8988T (cell line): ENCODE results near the gene LIM2.

ENCODE experiments used
- DNase-seq: peaks from one replicate; pipeline ENCODE4 v3.0.0; 2011

The LIM2 gene

GRCh38 chr19:51394050-51394836, 6.5 kb upstream of the LIM2 start:
- peak; percentile 68 for DNase-seq

GRCh38 chr19:51392701-51393100, 4.9 kb upstream of the LIM2 start:
- no peak for DNase-seq

- no peak for DNase-seq
These were observed 3.4 kb upstream of the LIM2 start for GRCh38 chr19:51391073-51391611.

GRCh38 chr19:51389143-51389542, 1.4 kb upstream of the LIM2 start:
- DNase-seq = no peak

GRCh38 chr19:51386882-51387520, 773 bp downstream of the LIM2 start:
- DNase-seq = no peak

GRCh38 chr19:51382004-51382403, 5.8 kb downstream of the LIM2 start:
- no peak for DNase-seq

- DNase-seq = no peak
These were observed 7.4 kb downstream of the LIM2 start for GRCh38 chr19:51380379-51380778.

GRCh38 chr19:51377422-51377821, 10.4 kb downstream of the LIM2 start:
- DNase-seq = no peak

- DNase-seq = no peak
These were observed 12.1 kb downstream of the LIM2 start for GRCh38 chr19:51375504-51376221.

GRCh38 chr19:51372649-51373504, 14.9 kb downstream of the LIM2 start, which contains the start of gene NKG7:
TSS of gene NKG7 (minus strand) at chr19:51372654. CDS start at chr19:51372535, 119 bp downstream.
- DNase-seq = no peak

GRCh38 chr19:51372021-51372648, 15.6 kb downstream of the LIM2 start:
- DNase-seq = no peak

GRCh38 chr19:51371186-51371690, 16.5 kb downstream of the LIM2 start:
- DNase-seq = no peak

- DNase-seq = no peak
These were observed 17.5 kb downstream of the LIM2 start for GRCh38 chr19:51370230-51370629.

GRCh38 chr19:51368366-51369282, 19.1 kb downstream of the LIM2 start, which contains the start of gene CLDND2:
TSS of gene CLDND2 (minus strand) at chr19:51369003. CDS start at chr19:51368577, 426 bp downstream.
- DNase-seq = no peak

GRCh38 chr19:51367565-51368365, 20.0 kb downstream of the LIM2 start:
- DNase-seq = peak; percentile 79

- no peak for DNase-seq
These were observed 20.6 kb downstream of the LIM2 start for GRCh38 chr19:51367255-51367564.

GRCh38 chr19:51366389-51367254, 21.2 kb downstream of the LIM2 start:
- peak; percentile 73 for DNase-seq

- no peak for DNase-seq
These were observed 21.8 kb downstream of the LIM2 start, which contains the start of gene ETFB for GRCh38 chr19:51365965-51366388. TSS of gene ETFB (minus strand) at chr19:51366388. CDS start at chr19:51366326, 62 bp downstream.
